IPS-18c (cell line): ENCODE results near the gene VAMP2.
A peak's percentile ranks its signal among the peaks of the same experiment; 100 is the strongest.
"Not testable (repeated sequence)": the region's sequence is repeated elsewhere in the genome, so short reads cannot be mapped to it uniquely, and the experiment has no call there.

Experiments
- H3K4me3 ChIP-seq: 2 replicates; pipeline ENCODE4 v1.7.0; 2013; ENCODE audit warnings: low read depth, mild to moderate bottlenecking, low read length, moderate library complexity; ENCODE audit not compliant: insufficient read depth
- H3K9me3 ChIP-seq: one replicate; pipeline ENCODE4 v1.6.1; 2013; ENCODE audit warnings: mild to moderate bottlenecking, low read length, moderate library complexity; ENCODE audit not compliant: control insufficient read depth, insufficient read depth

The VAMP2 gene

GRCh38 chr17:8185582-8186445 is 23.1 kb upstream of the VAMP2 start:
- H3K4me3 ChIP-seq: peak overlapping the region; percentile 95

DNA sequence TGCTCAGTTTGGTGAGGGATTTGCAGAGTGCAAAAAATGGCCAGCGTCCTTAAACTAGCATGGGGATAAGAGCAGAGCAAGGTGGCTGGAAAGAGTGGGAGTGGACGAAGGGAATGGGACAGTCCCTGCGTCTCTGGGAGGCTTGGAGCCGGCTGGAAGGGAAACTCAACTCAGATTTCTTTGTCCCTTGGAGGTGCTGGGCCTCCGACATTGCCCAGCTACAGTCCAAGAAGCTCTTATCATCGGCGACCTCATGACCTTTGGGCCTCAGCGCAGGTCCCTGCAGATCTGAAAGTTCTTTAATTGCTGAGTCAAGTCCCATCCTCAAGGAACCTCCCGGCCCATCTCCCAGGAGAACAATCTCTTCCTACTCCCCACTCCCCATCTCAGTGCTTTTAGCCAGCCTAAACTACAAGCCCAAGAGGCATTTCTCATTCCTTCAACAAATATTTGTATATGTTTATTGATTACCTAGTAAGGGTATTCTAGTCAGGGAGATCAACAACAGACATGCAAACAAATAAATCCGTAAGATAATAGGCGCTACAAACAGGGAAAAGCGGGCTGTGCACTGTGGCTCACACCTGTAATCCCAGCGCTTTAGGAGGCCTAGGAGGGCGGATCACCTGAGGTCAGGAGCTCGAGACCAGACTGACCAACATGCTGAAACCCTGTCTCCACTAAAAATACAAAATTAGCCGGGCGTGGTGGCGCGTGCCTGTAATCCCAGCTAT is 14.4 kb upstream of the VAMP2 start:
- no peaks in the 10 kb centered on the region for H3K9me3 ChIP-seq
- H3K4me3 ChIP-seq: peak overlapping the region; percentile 80

More at GRCh38 chr17:8185582-8186445, 23.1 kb upstream of the VAMP2 start:
- H3K9me3 ChIP-seq: no peaks in the 10 kb centered on the region

DNA sequence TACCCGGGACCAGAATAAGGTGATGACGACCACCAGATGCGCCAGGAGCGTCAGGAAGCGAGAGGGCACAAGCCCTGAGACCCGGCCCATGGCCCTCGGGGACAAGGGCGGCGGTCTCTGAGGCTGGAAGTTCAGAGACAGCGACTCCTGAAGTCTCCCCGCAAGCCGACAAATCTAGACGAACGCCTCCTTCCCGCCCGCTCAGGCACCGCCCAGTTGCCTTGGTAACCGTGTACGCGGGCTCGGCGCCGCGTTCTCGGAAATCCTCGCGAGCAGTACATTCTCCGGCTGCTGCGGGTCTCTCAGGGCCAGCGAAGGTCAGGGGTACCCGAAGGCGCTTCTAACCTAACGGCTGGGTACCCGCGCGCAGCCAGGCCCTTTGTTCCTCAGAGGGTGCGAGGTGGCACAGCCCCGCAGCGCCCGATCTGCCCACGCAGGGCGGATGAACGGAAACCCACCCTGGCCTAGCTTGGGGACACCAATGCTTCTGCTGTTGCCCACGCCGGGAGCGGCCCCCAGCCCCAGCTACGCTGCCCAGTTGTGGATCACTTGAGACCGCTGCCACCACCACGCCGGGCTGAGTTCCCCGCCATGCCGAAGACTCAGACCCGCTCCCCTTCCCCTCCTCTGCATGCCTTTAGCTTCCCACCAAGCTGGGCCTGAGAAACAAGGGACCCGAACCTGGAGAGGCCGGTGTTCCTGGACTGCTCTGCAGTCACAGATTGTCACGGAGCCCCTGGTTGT is 13.6 kb upstream of the VAMP2 start, which contains the start of gene TMEM107:
TMEM107 (minus strand) TSS at position 184 of the 744 bp plus-strand sequence; CDS start at position 90, 94 bp downstream.
- Histone ChIP-seq H3K9me3 (no peaks in the 10 kb centered on the region), H3K4me3 (peak within 1 kb of the TSS; percentile 80)

DNA sequence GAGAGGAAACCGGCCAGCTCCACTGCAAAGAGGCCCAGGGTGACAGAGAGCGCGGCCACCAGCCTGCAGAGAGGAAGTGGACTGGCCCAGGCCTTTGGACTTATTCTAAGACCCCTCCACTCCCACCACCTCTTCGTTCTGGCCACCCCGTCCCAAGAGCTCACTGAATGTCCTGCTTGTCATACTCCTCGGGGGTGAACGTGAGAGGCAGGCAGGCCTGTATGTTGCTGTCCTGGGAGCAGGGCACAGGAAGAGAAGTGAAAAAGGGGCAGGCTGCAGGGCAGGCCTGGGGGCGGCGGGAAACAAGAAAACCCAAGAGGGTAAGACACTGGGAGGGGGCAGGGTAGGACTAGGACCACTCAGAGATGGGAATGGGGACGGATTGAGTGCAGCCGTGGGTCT is 13.0 kb upstream of the VAMP2 start:
- H3K9me3 ChIP-seq: no peaks in the 10 kb centered on the region

DNA sequence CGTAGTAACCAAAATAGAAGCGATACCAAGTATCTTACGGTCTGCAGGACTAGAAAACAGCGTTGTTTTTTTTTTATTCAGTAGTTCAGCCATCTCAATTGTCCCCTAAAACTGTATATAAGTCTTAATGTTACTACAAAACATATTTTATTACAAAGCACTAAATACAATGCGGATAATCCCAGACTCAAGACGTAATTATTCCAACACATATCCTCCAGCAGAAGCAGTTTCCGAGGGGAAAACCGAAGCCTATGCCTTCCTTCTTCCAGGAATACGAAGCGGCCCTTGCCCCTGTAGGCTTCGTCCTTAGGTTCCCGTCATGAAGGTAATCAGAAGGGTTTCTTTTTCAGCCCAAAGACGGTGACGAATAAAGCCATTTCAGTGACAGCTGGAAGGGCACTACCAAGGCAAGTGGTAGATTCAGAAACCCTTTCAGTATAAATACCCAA is 11.1 kb upstream of the VAMP2 start:
- Histone ChIP-seq H3K9me3 (no peaks in the 10 kb centered on the region), H3K4me3 (peak overlapping the region; percentile 38)

More for the DNA sequence above, 13.0 kb upstream of the VAMP2 start:
- H3K4me3 ChIP-seq: peak overlapping the region; percentile 80

DNA sequence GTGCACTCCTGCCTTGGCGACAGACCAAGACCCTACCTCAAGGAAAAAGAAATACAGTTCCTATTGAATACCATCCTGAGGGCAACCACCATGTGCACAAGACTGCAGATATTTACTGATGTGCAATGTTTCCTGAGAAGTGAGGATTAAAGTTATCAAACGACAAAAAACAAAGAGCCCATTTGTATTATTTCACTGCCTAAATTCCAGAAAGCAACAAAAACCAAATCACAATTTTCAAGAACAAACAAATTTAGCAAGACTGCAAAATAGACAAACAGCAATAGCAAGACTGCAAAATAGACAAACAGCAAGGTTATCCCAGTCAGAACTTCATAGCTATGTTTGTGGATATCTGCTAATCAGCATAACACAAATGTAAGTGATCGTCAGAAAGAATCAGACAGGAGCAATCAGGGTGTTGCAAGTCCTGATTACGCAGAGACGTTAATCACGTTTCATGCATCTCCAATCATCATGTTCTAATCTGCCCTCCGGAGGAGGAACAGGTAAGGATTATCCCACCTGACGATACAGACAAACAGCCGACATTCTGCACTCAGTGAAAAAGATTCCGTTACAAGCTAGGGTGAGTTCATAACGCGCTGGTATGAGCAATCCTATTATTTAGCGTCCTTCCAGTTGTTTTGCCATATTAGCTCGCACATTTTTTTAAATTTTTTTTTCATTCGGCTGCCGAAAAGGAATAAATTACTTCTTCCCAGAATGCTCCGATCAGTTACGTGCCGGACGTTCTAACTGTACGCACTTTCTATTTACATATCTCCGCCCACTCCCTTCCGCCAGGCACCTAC is 10.5 kb upstream of the VAMP2 start:
- no peaks in the 10 kb centered on the region for H3K9me3 ChIP-seq
- H3K4me3 ChIP-seq: peak overlapping the region; percentile 38; the same call in 1 of the 2 replicates

GRCh38 chr17:8170186-8170585 is 7.4 kb upstream of the VAMP2 start:
- not testable (repeated sequence) for H3K4me3 ChIP-seq, H3K9me3 ChIP-seq

- no peaks in the 10 kb centered on the region for H3K9me3 ChIP-seq
- no peak overlapping the region for H3K4me3 ChIP-seq
These were observed 4.8 kb upstream of the VAMP2 start for GRCh38 chr17:8167526-8167925.

DNA sequence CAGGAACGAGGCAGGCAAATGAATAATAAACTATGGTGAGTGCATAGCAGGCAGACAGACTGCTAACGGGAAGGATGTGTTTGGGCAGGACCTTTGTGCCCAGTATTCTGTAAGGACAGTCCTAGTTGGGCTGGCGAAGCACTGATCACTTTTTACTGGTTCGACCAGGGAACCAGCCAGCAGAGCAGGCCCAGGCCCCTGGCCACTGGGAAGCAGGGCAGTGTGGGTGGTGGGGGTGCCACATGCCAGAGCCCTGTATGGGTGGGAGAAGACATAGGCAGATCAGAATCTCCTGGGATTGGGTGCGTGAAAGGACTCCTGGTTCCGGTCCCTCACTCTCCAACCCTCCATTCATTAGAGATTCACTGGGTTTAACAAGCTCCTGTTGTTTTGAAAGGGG is 4.0 kb upstream of the VAMP2 start:
- Histone ChIP-seq H3K4me3 (no peak overlapping the region), H3K9me3 (no peaks in the 10 kb centered on the region)

DNA sequence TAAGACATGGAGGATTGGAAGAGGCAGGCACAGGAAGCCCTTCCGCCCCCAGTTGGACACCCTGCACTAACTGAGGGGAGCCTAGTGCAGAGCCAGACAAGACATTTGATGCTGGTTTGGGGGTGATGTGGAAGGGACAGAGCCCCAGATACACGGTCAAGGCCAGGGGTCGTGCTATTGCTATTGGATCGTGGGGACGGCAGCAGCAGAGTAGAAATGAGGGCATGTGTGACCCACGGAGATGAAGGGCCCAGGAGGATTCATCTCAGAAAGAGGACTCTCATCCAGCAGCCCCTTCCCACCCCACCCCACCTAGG is 2.0 kb upstream of the VAMP2 start:
- Histone ChIP-seq H3K9me3 (no peaks in the 10 kb centered on the region), H3K4me3 (no peak overlapping the region)

DNA sequence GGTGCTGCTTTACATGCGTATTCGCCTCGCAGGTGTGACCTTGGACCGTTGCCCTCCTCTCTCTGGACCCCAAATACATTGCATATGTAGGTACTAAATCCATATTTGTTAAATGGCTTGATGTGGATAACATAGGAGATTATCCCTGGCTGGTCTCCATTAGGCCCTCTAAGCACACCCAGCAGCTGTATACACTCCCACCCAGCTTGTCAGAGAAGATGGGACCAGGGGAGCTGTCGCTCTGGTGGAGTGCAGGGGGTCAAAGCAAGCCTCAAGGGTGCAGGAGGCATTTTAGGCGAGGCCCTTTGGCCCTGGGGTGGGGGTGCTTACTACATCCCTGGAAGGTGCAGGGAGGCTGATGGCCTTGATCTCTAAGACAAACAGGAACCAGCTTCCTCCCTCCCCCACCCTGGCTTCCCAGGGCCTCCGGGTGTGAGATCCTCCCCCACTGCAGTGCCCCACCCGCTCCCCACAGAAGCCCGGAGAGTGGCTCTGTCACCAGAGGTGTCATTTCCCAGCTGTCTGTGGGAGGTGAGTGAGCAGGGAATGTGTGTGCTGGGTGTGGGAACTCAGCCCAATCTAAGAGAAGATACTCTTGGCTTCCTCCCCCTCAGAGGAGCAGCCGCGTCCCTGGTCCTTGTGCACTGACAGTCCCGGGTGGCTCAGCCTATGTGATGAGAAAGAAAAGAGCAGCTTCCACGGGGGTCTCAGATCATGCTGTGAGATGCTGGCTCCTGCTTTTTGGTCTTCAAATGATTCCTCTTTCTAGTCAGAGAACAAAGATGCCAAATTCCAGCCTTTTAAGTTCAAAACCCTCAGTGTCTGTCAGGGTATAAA is 1.4 kb upstream of the VAMP2 start:
- H3K4me3 ChIP-seq: peak overlapping the region; percentile 36
- H3K9me3 ChIP-seq: no peaks in the 10 kb centered on the region

GRCh38 chr17:8162997-8163977 is 539 bp upstream of the VAMP2 start:
- Histone ChIP-seq H3K4me3 (peak overlapping the region; percentile 95), H3K9me3 (no peaks in the 10 kb centered on the region)

DNA sequence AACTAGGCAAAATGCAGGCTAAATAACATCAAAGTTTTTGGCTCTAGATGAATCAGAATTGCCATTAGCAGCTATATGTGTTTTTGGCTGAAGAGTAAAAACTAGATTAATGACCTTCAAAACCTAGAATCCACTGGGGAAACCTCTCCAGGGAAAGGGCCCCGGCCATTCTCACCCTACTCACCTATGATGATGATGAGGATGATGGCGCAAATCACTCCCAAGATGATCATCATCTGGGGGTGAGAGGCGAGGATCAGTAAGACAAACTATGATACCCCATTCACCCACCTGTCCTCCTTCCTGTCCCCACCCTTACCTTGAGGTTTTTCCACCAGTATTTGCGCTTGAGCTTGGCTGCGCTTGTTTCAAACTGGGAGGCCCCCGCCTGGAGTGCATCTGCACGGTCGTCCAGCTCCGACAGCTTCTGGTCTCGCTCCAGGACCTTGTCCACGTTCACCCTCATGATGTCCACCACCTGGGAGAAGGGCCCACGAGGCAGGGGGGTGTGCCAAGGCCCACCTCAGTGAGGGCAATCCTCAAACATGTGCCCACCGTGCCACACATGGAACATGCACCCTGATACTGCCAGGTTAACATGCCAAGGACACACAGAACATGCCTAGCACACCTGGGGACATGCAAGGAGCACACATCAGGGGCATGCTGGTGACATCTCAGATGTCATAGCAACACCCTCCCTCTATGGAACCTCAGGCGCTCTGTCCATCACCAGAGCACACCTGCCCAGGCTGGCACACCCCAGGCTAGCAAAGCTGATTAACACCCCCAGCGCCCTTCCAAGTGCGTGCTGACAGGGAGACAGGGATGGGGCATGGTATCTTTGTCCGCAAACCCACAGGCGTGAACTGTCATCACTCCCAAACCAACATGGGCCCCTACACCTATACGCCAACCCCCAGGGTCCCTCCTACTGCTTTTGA is 1.2 kb downstream of the VAMP2 start:
- H3K9me3 ChIP-seq: no peaks in the 10 kb centered on the region
- H3K4me3 ChIP-seq: peak overlapping the region; percentile 95

GRCh38 chr17:8160741-8161221 is 2.0 kb downstream of the VAMP2 start:
- no peaks in the 10 kb centered on the region for H3K9me3 ChIP-seq
- H3K4me3 ChIP-seq: no peak overlapping the region
